NCI-H446 treated with DMSO at 0.1 percent for 48 hours (cell line): ENCODE results near the gene HDAC11.
"Not testable (repeated sequence)": the region's sequence is repeated elsewhere in the genome, so short reads cannot be mapped to it uniquely, and the experiment has no call there.

Source experiments
- DNase-seq: peaks from one replicate; lab custom pipeline; 2025; lab: John Stamatoyannopoulos, UW

Gene HDAC11

GRCh38 chr3:13479582-13480339 is at the start of gene HDAC11:
Gene HDAC11, plus strand, starts transcription at chr3:13480306. Its CDS starts 42 bp downstream, at chr3:13480348.
- peak; percentile 81 for DNase-seq

- DNase-seq, result not testable (repeated sequence)
Observed at GRCh38 chr3:13430411-13430875, 49.7 kb upstream of the HDAC11 start.

- no peak for DNase-seq
Observed at GRCh38 chr3:13432093-13432492, 48.0 kb upstream of the HDAC11 start.

GRCh38 chr3:13433912-13434311 is 46.2 kb upstream of the HDAC11 start:
- DNase-seq, result no peak

- DNase-seq, result not testable (repeated sequence)
Observed at GRCh38 chr3:13436213-13436612, 43.9 kb upstream of the HDAC11 start.

- DNase-seq, result no peak
Observed at GRCh38 chr3:13440204-13440817, 39.8 kb upstream of the HDAC11 start.

- DNase-seq, result not testable (repeated sequence)
Observed at GRCh38 chr3:13442882-13443281, 37.2 kb upstream of the HDAC11 start.

GRCh38 chr3:13451301-13451673 is 28.8 kb upstream of the HDAC11 start:
- no peak for DNase-seq

GRCh38 chr3:13452490-13453335 is 27.4 kb upstream of the HDAC11 start:
- no peak for DNase-seq

GRCh38 chr3:13455644-13456043 is 24.5 kb upstream of the HDAC11 start:
- no peak for DNase-seq

- DNase-seq, result no peak
Observed at GRCh38 chr3:13457593-13457992, 22.5 kb upstream of the HDAC11 start.

- DNase-seq, result no peak
Observed at GRCh38 chr3:13459605-13460340, 20.3 kb upstream of the HDAC11 start.

- DNase-seq, result no peak
Observed at GRCh38 chr3:13460341-13460736, 19.8 kb upstream of the HDAC11 start.

- DNase-seq, result no peak
Observed at GRCh38 chr3:13461169-13462124, 18.7 kb upstream of the HDAC11 start.

- no peak for DNase-seq
Observed at GRCh38 chr3:13462125-13462629, 17.9 kb upstream of the HDAC11 start.

GRCh38 chr3:13462822-13463221 is 17.3 kb upstream of the HDAC11 start:
- no peak for DNase-seq

GRCh38 chr3:13463618-13464400 is 16.3 kb upstream of the HDAC11 start:
- DNase-seq, result no peak

GRCh38 chr3:13465236-13465873 is 14.8 kb upstream of the HDAC11 start:
- no peak for DNase-seq

GRCh38 chr3:13466781-13467180 is 13.3 kb upstream of the HDAC11 start:
- no peak for DNase-seq
